NCI-H345 treated with DMSO at 0.1 percent for 48 hours (cell line): ENCODE measurements around the gene RRM2.
"Not testable (repeated sequence)": the region's sequence is repeated elsewhere in the genome, so short reads cannot be mapped to it uniquely, and the experiment has no call there.

Experiments used
- DNase-seq: peaks from one replicate; lab custom pipeline; 2025; ENCODE audit not compliant: unreplicated experiment; lab: John Stamatoyannopoulos, UW

RRM2 gene

DNA sequence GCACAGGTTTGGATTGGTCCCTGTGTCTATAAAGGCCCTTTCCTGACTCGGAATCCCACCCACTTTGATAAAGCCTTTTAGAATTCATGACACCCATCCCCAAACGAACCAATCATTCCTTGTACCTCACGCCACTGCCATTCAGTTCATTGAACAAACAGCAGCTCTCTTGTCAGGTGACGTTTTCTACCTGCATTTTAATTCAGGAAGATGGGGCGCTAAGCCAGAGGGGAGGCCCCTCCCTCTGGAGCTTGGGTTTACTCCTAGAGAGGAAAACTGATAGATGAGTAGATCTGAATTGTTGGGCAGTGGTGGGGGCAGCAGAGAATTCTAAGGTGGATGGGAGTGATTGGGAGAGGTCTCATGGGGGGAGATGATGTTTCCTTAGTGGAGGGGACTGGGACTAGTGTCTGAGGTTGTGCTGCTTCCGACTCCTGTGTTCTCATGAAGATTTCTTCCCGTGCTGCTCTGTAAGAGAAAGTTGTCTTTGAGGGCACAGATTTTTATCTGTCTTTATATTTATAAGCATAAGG is 9.6 kb downstream of the RRM2 start:
- DNase-seq, result no peak

DNA sequence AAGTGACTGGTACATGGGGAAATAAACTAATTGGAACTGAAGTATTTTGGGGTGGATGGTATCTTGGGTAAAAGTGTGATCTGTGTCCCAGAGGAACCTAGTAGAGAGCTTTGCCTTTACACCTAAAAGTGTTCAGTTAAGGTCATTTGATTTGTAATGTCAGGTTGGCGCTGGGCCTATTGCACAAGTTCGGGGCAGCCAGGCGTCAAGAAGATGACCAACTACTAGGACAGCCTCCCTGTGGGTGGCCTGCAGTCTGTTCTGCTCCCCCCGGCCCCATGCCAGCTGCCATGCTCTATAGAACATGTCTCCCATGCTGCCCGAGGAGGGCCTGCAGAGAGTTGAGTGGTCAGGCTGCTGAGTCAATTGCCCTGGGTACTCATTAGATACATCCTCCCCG is 10.1 kb downstream of the RRM2 start:
- DNase-seq, result no peak

GRCh38 chr2:10132996-10133647 is 10.6 kb downstream of the RRM2 start:
- no peak for DNase-seq

DNA sequence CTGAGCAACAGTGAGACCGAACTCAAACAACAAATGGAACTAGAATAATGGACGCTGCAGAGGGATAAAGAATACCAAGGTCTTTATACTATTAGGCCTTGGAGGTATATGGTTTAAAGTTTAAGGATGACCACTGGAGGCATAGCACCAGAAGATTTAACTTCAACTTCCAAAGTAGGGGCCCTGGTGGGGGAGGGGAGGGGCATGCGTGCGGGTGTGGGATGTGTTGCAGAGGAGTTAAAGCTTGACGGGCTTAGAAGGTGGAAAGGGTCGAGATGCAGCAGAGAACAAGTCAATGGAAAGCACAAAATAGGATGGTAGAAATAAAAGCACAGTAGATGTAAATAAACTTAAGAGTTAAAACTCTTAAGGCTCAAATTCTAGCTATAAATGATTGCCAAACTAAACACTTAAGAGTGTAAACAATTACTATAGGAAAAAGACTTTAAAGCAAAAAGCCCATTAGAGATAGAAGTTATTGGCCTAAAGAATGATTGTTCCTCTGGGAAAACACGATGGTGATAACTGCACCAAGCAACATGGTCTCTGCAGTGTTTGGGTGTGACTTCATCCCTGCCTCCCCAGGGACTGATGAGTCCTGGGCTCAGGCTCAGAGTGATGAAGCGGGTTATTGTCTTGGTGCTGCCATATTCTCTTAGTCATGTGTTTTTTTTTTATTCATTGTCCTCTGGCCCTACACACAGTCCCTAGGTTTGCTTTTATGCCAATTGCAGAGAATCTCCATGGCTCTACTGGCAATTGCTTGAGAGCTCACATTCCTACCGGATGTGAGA is 13.0 kb downstream of the RRM2 start:
- peak; percentile 36 for DNase-seq

GRCh38 chr2:10136101-10136934 is 13.8 kb downstream of the RRM2 start:
- DNase-seq, result no peak

DNA sequence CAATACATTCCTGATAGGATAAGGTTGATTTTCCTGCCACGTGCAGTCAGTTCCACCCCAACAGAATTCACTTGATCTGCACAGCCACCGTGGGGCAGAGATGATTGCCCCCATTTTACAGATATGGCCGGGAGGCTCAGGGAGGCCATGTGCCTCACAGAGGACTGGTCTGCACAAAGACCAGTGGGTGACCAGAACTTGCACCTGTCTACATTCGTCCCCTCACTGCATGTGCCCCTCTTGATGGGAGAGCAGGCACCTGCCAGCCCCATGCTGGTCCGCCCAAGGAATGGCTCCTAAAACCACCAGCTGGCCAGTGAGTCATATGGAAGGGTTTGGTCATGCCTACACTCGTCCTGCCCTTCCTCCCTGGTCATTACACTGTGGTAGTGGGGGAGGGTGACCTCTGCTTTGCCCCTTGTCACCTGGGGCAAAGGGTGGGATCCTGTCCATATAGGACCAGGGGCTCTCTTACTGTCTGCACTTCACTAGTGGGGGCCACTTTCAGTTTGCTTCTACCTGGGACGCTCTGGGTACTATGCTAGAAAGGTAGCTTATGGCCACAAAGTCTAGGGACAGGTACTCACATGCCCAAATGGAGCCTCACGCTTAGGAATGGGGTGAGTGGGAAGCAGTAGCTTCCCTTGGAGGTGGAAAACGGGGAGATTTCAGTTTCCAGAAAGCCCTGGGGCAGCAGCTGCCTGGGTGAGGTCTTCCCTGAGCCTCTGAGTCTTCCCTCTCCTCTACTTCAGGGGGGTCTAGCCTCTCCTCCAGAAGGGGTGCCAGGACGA is 14.7 kb downstream of the RRM2 start:
- no peak for DNase-seq

DNA sequence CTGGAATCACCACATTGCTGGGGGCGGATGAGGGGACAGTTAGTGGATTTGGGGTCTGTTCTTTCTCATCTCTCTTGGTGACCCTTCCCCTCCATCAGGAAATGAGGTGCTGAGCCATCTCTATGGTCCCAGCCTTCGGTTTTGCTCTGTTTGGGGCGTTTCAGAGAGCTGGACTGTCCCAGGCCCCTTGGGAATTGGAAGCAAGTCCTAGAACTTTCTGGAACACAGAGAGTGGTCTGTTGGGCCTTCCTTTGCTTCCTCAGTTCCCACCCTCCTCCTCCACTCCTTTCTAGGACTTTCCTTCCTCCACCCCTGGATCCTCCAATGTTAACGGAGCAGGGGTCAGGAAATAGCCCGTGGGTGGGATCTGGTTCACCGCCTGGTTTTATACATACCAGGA is 17.0 kb downstream of the RRM2 start:
- DNase-seq, result no peak

GRCh38 chr2:10140841-10141610 is 18.5 kb downstream of the RRM2 start:
- no peak for DNase-seq

DNA sequence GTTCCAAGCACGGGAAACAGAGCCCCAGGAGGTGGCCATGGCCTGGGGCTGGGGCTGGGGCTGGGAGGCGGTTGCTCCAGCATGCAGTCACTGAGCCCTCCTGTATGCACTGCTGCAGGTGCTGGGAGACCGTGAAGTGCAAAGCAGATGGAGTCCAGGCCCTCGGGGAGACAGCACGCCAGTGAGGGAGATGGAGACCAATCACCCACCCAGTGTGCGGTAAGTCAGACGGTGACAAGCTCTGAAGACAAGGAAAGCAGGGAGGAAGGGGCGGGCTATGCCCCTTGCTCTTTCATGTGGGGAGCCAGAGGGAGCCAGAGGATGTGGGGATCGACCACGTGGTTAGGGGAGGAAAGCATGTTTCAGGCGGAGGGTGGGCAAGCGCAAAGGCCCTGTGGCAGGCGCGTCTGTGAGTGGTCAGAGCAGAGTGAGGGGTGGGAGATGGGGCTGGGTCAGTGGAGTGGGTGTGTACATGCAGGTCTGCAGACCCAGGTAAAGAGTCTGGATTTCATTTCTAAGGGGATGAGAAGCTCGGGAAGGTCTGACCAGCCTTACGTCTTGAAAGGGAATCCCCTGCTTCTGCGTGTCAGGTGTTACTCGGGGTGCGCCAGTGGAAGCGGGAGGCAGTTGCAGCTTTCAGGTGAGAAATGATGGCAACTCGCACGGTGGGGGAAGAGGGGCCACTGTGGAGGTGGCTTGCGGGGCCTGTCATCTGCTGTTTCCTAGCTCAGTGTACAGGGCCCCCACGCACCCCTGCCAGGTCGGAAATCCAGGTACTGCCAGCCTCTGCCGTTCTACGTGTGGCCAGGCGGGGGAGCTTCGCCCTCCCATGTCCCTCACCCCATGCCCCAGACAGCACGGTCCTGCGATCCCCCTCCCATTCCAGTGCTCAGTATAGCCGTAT is 19.4 kb downstream of the RRM2 start:
- no peak for DNase-seq

DNA sequence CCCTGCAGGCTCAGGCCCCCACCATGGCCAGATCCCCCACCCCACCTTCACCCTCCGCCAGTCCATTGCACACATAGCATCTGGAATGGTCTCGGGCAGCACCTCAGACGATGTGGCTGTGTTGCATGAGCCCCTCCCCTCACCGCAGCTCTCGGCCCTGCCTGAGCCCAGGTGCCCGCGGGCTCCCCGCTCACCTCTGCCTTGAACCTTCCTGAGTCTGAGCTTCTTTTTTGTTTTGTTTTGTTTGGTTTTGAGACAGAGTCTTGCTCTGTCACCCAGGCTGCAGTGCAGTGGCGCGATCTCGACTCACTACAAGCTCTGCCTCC is 20.1 kb downstream of the RRM2 start:
- no peak for DNase-seq

GRCh38 chr2:10144771-10145518 is 22.4 kb downstream of the RRM2 start:
- DNase-seq, result no peak

- no peak for DNase-seq
Measured at GRCh38 chr2:10145519-10146357, 23.2 kb downstream of the RRM2 start.

DNA sequence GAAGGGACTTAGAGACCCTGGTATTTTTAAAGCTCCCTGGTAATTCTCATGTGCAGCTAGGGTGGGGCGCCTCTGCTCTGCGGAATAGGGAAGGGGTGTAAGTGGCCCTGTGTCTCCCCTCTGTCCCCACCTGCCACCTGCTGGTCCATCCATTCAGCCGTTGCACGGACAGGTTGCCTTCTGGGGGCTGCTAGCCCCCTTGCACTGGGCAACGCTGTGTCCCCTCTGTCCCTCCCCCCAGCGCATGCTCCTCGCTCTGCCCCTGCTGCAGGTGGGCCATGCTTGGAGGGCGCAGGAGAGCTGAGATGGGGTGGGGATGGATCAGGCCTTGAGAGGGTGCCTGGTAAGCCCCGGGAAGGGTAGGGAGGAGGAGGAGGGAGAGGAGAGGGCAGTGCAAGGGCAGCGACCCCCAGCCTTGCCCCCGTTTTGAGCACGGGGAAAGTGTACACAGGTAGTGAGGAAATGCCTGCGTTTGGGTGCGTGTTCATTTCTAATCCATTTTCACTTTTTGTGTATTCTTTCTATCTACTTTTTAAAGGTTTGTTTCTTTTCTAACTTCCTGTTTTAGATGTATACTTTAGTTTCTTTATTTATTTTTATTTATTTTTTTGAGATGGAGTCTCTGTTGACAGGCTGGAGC is 23.9 kb downstream of the RRM2 start:
- DNase-seq, result no peak

DNA sequence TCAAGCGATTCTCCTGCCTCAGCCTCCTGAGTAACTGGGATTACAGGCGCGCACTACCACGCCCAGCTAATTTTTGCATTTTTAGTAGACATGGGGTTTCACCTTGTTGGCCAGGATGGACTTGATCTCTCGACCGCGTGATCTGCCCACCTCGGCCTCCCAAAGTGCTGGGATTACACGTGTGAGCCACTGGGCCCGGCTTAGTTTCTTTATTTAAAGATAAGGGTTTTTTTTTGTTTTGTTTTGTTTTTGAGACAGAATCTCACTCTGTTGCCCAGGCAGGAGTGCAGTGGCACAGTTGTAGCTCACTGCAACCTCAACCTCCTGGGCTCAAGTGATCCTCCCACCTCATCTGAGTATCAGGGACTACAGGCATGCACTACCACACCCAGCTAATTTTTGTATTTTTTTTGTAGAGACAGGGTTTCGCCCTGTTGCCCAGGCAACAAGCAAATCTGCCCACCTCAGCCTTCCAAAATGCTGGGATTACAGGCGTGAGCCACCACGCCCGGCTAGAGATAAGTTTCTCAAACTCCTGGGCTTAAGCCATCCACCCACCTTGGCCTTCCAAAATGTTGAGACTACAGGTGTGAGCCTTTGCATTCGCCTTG is 24.6 kb downstream of the RRM2 start:
- DNase-seq, result not testable (repeated sequence)

GRCh38 chr2:10148268-10148667 is 25.7 kb downstream of the RRM2 start:
- DNase-seq, result no peak

DNA sequence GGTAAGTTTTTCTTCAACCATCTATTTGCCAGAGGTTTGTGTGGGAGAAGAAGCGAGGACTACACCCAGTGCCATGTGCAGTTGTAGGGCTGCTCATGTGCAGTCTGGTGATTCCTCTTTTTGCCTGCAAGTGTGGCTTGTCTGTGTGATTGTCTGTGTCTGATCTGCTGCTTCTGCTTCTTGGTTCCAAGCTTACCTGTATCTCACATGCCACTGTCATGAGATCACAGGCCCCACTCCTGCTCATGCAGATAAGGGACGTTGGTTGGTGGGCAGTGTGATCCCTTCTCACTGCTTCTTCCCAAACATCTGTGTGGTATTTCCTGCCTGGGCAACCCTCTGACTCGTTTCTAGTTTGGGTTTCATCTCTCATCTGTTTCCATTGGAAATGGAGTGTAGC is 27.1 kb downstream of the RRM2 start:
- DNase-seq, result no peak

DNA sequence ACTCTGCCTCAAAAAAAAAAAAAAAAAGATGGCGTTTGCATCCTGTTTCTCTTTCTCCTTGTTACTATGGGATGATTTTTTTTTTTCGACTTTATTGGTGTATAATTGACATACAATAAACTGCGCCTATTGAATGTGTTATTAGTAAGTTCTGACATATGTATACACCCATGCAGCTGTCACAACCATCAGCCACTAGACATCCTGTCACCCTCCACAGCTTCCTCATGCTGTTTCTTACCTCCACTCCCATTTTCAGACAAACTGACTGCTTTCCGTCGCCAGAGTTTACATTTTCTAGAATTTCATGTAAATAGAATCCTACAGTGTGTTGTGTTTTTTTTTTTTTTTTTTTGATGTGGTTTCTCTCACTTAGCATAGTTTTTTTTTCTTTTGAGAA is 27.9 kb downstream of the RRM2 start:
- DNase-seq, result no peak
